AG09309 (cell line): ENCODE results near the gene SHROOM2.

Experiments
- DNase-seq: peaks from one replicate; pipeline ENCODE4 v3.0.0-alpha.2; 2010; ENCODE audit warnings: low read depth
- H3K4me3 ChIP-seq: 2 replicates; pipeline ENCODE4 v1.5.1; 2011; ENCODE audit warnings: mild to moderate bottlenecking, low read depth, low read length, moderate library complexity; ENCODE audit not compliant: control insufficient read depth
- CTCF ChIP-seq: IDR thresholded peaks from 2 replicates; pipeline ENCODE4 v1.5.1; 2011; ENCODE audit warnings: mild to moderate bottlenecking, low read depth, low read length, inconsistent platforms; ENCODE audit not compliant: insufficient read depth, control insufficient read depth; ENCODE audit errors: missing control alignments

The SHROOM2 gene

GRCh38 chrX:9913146-9913433, 126.9 kb downstream of the SHROOM2 start:
- no peak for DNase-seq
- no peak for TF ChIP-seq CTCF
- H3K4me3 ChIP-seq = no peak overlapping the region

- DNase-seq = no peak
- H3K4me3 ChIP-seq = no peak overlapping the region
- TF ChIP-seq CTCF = no peak
Observed at GRCh38 chrX:9917861-9918260, 131.6 kb downstream of the SHROOM2 start.

GRCh38 chrX:9919632-9920172, 133.5 kb downstream of the SHROOM2 start:
- no peak overlapping the region for H3K4me3 ChIP-seq
- TF ChIP-seq CTCF = no peak
- no peak for DNase-seq

GRCh38 chrX:9921407-9921806, 135.2 kb downstream of the SHROOM2 start:
- TF ChIP-seq CTCF = no peak
- no peak for DNase-seq
- no peak overlapping the region for H3K4me3 ChIP-seq

GRCh38 chrX:9923357-9923756, 137.1 kb downstream of the SHROOM2 start:
- TF ChIP-seq CTCF = no peak
- DNase-seq = no peak
- H3K4me3 ChIP-seq = no peak overlapping the region

- no peak overlapping the region for H3K4me3 ChIP-seq
- no peak for TF ChIP-seq CTCF
- no peak for DNase-seq
Observed at GRCh38 chrX:9926002-9926401, 139.8 kb downstream of the SHROOM2 start.
